KOPT-K1 (cell line): Measurements from ENCODE around the gene NGRN.

Experiments
- H3K27ac ChIP-seq: fragments of 200-600 bp; sonication (generic); 2 replicates; pipeline ENCODE4 v1.5.1; 2016; ENCODE audit warnings: antibody characterized with exemption, mild to moderate bottlenecking, low read depth, low read length; ENCODE audit not compliant: poor library complexity, severe bottlenecking
- H3K36me3 ChIP-seq: fragments of 200-600 bp; sonication (generic); 2 replicates; pipeline ENCODE4 v1.5.1; 2017; ENCODE audit warnings: antibody characterized with exemption, mild to moderate bottlenecking, low read length, moderate library complexity; ENCODE audit not compliant: insufficient read depth
- H3K9me3 ChIP-seq: fragments of 200-600 bp; sonication (generic); 2 replicates; pipeline ENCODE4 v1.5.1; 2017; ENCODE audit warnings: antibody characterized with exemption, low read length, mild to moderate bottlenecking; ENCODE audit not compliant: insufficient read depth, poor library complexity, severe bottlenecking

NGRN gene

DNA sequence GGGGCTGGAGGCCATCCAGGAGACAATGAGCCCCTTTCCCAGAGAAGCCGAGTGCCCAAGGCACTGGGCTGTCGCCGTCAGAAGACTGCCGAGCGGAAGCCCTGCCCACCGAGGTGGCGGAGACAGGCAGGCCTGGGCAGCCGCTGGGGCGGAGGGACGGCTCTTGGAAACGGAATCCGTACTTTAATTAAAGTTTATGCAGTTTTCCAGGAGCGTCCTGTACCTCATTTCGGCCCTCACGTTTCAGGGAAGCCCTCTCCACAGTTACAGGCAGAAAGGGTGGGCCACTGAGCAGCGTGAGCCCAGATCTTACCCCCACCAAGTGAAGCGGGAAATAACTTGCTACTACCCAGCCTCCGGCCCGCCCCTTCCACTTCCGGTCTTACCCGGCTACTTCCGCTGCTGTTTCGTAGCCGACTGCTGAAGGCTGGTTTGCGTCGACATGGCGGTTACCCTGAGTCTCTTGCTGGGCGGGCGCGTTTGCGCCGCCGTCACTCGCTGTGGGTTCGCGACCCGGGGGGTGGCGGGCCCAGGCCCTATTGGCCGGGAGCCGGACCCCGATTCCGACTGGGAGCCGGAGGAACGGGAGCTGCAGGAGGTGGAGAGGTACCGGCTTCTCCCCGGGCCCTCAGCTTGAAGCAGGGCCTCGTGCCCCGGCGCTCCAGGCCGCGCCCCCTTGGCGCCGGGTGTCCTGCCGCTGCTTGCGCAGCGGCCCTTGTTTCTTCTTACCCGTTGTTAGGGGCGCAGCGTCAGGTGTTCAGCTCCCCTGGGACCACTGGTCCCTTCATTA is at the start of gene NGRN:
Gene NGRN, plus strand, starts transcription at position 402 of the 790 bp plus-strand sequence. Its CDS starts 41 bp downstream, at position 443.
- Histone ChIP-seq H3K9me3 (no peaks in the 10 kb centered on the region), H3K27ac (peak within 1 kb of the TSS; percentile 94), H3K36me3 (peaks cover 30% of the 10 kb centered on the region)

- Histone ChIP-seq H3K36me3 (no peaks in the 10 kb centered on the region; the same call in 1 of the 2 replicates), H3K9me3 (no peaks in the 10 kb centered on the region), H3K27ac (no peak overlapping the region)
Measured at GRCh38 chr15:90217671-90218394, 47.6 kb upstream of the NGRN start.

GRCh38 chr15:90219421-90220141 is 45.9 kb upstream of the NGRN start:
- Histone ChIP-seq H3K9me3 (no peaks in the 10 kb centered on the region), H3K27ac (no peak overlapping the region), H3K36me3 (peaks cover 9% of the 10 kb centered on the region; the same call in 1 of the 2 replicates)

GRCh38 chr15:90221246-90221900 is 44.1 kb upstream of the NGRN start:
- peaks cover 21% of the 10 kb centered on the region; the same call in 1 of the 2 replicates for H3K36me3 ChIP-seq
- no peaks in the 10 kb centered on the region for H3K9me3 ChIP-seq
- H3K27ac ChIP-seq = no peak overlapping the region

DNA sequence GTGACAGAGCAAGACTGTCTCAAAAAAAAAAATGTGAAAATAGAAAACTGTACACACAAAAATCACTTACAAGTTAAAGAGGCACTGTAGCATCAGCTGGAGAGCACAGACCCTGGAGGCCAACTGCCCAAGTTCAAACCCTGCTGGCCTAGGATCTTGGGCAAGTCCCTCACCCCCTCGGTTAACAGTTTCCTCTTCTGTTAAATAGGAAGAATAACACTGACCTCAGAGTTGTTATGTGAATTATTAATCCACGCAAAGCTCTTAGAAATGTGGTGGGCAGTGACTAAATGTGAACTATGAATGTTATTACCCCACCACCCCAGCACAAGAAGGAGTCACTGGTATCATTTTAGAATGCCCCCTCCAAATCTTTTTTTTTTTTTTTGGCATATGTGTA is 42.9 kb upstream of the NGRN start:
- Histone ChIP-seq H3K27ac (no peak overlapping the region), H3K9me3 (no peaks in the 10 kb centered on the region), H3K36me3 (peaks cover 28% of the 10 kb centered on the region; the same call in 1 of the 2 replicates)

GRCh38 chr15:90223441-90224165 is 41.9 kb upstream of the NGRN start:
- H3K27ac ChIP-seq = no peak overlapping the region
- H3K36me3 ChIP-seq = peaks cover 39% of the 10 kb centered on the region; the same call in 1 of the 2 replicates
- H3K9me3 ChIP-seq = no peaks in the 10 kb centered on the region

- Histone ChIP-seq H3K27ac (no peak overlapping the region), H3K9me3 (no peaks in the 10 kb centered on the region), H3K36me3 (peaks cover 53% of the 10 kb centered on the region)
Measured at GRCh38 chr15:90225047-90225446, 40.4 kb upstream of the NGRN start.

DNA sequence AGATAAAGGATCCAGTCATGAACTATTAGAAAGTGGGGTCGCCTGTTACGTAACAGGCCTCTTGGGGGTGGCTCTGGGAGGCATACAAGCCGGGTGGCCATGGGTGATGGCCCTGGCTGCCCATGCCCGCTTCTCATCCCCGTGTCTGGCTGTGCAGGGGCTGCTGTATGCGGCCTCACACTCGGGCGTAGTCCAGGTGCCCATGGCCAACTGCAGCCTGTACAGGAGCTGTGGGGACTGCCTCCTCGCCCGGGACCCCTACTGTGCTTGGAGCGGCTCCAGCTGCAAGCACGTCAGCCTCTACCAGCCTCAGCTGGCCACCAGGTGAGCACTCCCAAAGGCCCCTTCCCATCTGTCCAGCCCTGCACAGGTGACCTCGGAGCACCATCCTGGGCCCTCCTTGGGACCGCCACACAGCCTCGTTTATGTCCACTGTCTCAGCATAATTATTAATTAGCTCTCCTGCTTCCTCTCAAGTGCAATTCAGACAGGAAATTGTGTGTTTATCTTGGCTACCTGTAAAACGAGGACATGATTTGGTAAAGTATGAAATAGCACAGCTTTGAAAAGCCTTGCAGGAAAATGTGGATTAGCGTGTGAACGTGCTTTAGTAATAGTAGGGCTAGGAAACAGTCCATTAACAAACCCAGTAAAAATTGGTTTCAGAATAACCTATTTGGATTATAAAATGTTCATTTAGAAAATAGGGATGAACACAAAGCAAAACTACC is 39.8 kb upstream of the NGRN start:
- no peak overlapping the region for H3K27ac ChIP-seq
- H3K36me3 ChIP-seq = peaks cover 59% of the 10 kb centered on the region

DNA sequence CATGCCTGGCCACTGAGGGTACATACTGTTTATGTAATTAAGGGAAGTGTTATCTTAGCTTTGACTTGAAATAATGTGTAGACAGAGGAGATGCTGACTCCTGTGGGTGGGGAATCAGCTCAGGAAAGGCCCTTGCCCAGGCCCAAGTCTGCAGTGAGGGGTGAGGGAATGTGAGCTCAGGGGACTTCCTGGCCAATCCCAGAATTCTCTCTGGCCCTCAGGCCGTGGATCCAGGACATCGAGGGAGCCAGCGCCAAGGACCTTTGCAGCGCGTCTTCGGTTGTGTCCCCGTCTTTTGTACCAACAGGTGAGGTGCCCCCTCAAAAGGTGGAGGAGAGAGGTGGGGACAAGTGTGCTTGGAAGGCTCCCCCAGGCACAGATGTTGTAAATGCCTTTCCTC is 38.1 kb upstream of the NGRN start:
- no peaks in the 10 kb centered on the region for H3K9me3 ChIP-seq
- H3K27ac ChIP-seq = no peak overlapping the region
- H3K36me3 ChIP-seq = peaks cover 61% of the 10 kb centered on the region

More for the DNA sequence above, 39.8 kb upstream of the NGRN start:
- no peaks in the 10 kb centered on the region for H3K9me3 ChIP-seq

- peaks cover 61% of the 10 kb centered on the region for H3K36me3 ChIP-seq
Measured at GRCh38 chr15:90227816-90228772, 37.4 kb upstream of the NGRN start.

GRCh38 chr15:90228960-90229359 is 36.5 kb upstream of the NGRN start:
- Histone ChIP-seq H3K9me3 (no peaks in the 10 kb centered on the region), H3K36me3 (peaks cover 58% of the 10 kb centered on the region), H3K27ac (no peak overlapping the region)

More at GRCh38 chr15:90227816-90228772, 37.4 kb upstream of the NGRN start:
- no peak overlapping the region for H3K27ac ChIP-seq
- no peaks in the 10 kb centered on the region for H3K9me3 ChIP-seq

DNA sequence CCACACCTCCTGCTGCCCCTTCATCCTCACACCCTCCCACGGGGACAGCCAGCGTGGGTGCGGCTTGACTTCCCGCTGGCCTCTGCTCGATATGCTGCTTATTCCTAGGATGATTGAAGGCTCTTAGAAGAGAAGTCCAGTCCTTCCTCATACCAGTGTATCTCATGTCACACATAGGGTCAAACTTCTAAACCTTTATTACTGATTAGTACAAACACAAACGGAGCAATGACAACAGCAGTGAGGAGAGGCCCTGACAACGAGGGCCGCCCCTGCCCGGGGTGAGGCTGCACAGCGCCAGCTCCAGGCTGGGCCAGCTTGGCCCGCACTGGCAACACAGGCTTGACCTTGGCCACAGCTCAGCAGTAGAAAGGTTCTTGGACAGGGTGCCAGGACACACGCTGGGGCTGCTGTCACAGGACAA is 35.4 kb upstream of the NGRN start:
- Histone ChIP-seq H3K9me3 (no peaks in the 10 kb centered on the region), H3K27ac (peak overlapping the region; percentile 73), H3K36me3 (peaks cover 48% of the 10 kb centered on the region)

GRCh38 chr15:90230610-90231009 is 34.9 kb upstream of the NGRN start:
- Histone ChIP-seq H3K36me3 (peaks cover 44% of the 10 kb centered on the region), H3K27ac (peak overlapping the region; percentile 73), H3K9me3 (no peaks in the 10 kb centered on the region)
